ENCODE results near the gene ABHD4.

The ABHD4 gene

DNA sequence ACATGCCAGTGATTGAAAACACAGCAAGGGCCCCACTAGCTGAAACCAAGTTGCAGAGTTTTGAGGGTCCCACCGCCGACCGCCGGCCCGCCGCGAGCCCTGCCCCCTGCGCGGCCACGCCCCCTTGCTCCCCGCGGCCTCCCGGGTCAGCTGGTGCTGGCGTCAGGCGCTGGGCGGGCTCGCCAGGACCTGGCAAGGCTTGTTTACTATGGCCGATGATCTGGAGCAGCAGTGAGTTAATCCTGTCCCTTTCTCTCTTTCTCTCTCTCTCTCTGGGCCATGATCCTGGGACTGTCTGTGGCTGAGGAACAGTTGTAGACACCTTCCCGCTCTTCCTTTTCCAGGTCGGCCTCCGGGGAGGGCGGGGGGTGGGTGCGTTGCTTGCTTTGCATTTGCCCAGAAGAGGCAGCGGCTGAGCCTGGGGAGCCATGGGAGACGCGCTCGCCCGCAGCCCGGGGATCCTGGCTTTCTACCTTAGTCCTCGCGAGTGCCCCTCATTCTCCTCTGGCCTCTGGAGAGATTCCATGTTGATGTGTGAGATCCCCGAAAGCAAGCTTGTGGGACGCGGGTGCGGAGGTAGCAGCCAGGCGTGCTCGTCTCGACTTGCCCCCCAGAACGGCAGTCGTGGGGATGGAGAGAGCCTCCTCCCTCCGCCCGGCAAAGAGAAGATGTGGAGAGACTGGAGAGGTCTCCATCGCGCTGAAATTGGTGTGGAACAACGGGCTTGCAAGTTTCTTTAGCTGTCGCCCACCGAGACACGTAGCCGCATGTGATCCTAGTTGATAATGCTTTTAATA lies at the start of gene ABHD4:
Gene ABHD4, plus strand, starts transcription at position 202 of the 797 bp plus-strand sequence. Its CDS starts 7 bp downstream, at position 209.
- TF ChIP-seq, protein P1, sequence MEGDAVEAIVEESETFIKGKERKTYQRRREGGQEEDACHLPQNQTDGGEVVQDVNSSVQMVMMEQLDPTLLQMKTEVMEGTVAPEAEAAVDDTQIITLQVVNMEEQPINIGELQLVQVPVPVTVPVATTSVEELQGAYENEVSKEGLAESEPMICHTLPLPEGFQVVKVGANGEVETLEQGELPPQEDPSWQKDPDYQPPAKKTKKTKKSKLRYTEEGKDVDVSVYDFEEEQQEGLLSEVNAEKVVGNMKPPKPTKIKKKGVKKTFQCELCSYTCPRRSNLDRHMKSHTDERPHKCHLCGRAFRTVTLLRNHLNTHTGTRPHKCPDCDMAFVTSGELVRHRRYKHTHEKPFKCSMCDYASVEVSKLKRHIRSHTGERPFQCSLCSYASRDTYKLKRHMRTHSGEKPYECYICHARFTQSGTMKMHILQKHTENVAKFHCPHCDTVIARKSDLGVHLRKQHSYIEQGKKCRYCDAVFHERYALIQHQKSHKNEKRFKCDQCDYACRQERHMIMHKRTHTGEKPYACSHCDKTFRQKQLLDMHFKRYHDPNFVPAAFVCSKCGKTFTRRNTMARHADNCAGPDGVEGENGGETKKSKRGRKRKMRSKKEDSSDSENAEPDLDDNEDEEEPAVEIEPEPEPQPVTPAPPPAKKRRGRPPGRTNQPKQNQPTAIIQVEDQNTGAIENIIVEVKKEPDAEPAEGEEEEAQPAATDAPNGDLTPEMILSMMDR (IDR thresholded peaks at IDR 0.05; ENCODE audit: control insufficient read depth, extremely low read depth, insufficient read depth): no peak
- H3K4me3 ChIP-seq (ENCODE audit: low read depth, low read length): peak within 1 kb of the TSS; percentile 95
- DNase-seq (ENCODE audit: low read depth): peak; percentile 35

- H3K4me3 ChIP-seq (ENCODE audit: low read depth, low read length): no peak overlapping the region
- no peak for DNase-seq (ENCODE audit: low read depth)
- TF ChIP-seq, protein P1 (IDR thresholded peaks at IDR 0.05; ENCODE audit: control insufficient read depth, extremely low read depth, insufficient read depth): no peak
Observed at GRCh38 chr14:22549324-22549962, 48.7 kb upstream of the ABHD4 start.

DNA sequence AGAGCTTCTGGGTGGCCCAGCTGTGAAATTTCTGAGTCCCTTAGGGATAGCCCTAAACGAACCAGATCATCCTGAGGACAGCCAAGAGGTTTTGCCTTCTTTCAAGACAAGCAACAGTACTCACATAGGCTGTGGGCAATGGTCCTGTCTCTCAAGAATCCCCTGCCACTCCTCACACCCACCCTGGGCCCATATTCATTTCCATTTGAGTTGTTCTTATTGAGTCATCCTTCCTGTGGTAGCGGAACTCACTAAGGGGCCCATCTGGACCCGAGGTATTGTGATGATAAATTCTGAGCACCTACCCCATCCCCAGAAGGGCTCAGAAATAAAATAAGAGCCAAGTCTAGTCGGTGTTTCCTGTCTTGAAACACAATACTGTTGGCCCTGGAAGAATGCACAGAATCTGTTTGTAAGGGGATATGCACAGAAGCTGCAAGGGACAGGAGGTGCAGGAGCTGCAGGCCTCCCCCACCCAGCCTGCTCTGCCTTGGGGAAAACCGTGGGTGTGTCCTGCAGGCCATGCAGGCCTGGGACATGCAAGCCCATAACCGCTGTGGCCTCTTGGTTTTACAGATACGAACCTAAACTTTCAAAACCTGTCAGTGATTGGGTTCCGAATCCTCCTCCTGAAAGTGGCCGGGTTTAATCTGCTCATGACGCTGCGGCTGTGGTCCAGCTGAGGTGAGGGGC lies 48.0 kb upstream of the ABHD4 start:
- TF ChIP-seq, protein P1 (IDR thresholded peaks at IDR 0.05; ENCODE audit: control insufficient read depth, extremely low read depth, insufficient read depth): no peak
- DNase-seq (ENCODE audit: low read depth): no peak
- H3K4me3 ChIP-seq (ENCODE audit: low read depth, low read length): no peak overlapping the region

DNA sequence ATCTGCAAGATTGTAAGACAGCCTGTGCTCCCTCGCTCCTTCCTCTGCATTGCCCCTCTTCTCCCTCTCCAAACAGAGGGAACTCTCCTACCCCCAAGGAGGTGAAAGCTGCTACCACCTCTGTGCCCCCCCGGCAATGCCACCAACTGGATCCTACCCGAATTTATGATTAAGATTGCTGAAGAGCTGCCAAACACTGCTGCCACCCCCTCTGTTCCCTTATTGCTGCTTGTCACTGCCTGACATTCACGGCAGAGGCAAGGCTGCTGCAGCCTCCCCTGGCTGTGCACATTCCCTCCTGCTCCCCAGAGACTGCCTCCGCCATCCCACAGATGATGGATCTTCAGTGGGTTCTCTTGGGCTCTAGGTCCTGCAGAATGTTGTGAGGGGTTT lies 46.5 kb upstream of the ABHD4 start:
- no peak for DNase-seq (ENCODE audit: low read depth)
- no peak overlapping the region for H3K4me3 ChIP-seq (ENCODE audit: low read depth, low read length)
- TF ChIP-seq, protein P1 (IDR thresholded peaks at IDR 0.05; ENCODE audit: control insufficient read depth, extremely low read depth, insufficient read depth): no peak

DNA sequence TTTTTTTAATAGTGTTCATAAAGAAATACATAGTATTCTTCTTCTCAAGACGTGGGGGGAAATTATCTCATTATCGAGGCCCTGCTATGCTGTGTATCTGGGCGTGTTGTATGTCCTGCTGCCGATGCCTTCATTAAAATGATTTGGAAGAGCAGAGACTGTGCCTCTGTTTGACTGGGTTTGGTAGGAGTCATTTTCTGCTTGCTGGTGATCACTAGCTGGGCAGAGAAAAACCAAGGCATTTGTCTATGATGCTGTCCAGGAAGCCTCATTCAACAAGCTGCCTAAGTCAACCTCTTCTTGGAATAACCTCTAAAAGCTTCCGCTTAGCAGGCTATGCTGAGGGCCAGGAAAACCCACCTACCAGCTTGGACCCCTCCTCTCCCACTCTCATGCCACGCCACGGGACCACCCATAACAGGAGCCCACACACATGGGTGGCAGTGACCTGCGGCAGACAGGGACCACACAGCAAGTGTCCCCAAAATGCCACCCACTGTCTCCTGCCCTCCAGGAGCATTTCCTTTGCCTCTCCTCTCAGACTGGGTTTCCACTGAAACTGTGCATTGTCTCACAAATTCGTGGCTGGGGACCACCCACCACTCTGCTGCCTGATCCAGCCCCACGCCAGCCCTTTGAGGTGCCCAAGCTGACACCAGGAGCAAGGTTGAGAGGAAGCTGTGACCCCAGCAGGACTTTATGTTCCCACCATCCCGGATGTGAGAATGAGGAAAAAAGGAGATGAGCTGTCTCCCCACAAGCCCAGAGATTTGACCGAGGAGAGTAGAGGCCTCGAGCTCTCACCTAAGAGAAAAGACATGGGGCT lies 45.9 kb upstream of the ABHD4 start:
- H3K4me3 ChIP-seq (ENCODE audit: low read depth, low read length): no peak overlapping the region
- TF ChIP-seq, protein P1 (IDR thresholded peaks at IDR 0.05; ENCODE audit: control insufficient read depth, extremely low read depth, insufficient read depth): no peak
- no peak for DNase-seq (ENCODE audit: low read depth)

DNA sequence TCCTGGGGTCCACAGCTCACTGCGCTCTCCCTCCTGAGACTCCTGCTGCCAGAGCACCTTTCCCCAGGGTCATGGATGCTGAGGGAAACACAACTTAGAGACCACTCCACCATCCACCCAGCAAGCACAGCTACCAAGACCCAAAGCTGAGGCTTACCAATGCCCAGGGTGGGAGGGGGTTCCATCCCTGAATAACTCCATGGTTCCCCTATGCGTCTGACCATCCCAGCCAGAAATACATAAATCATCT lies 45.3 kb upstream of the ABHD4 start:
- DNase-seq (ENCODE audit: low read depth): no peak
- TF ChIP-seq, protein P1 (IDR thresholded peaks at IDR 0.05; ENCODE audit: control insufficient read depth, extremely low read depth, insufficient read depth): no peak
- no peak overlapping the region for H3K4me3 ChIP-seq (ENCODE audit: low read depth, low read length)
